Spleen (tissue), 7 donors: ENCODE data around the gene SLC35F3.

Source experiments
- POLR2A ChIP-seq, 3 donors: fragments of 450-650 bp; IDR thresholded peaks; one replicate each; pipeline ENCODE4 v1.5.1; 2017; ENCODE audit warnings: antibody characterized with exemption in 3 of 3, mild to moderate bottlenecking in 1 of 3
- POLR2AphosphoS5 ChIP-seq, 3 donors: sonication (generic); formaldehyde crosslinking; IDR thresholded peaks; one replicate each; pipeline ENCODE4 v1.5.1; 2017; ENCODE audit warnings: antibody characterized with exemption in 3 of 3
- TF ChIP-seq, protein P1 (sequence below), 11 experiments: fragments of 200-600 bp in 7 of 11; fragments of 450-650 bp in 4 of 11; sonication (generic) in 4 of 11; IDR thresholded peaks in 8 of 11; conservative IDR thresholded peaks in 3 of 11; 1 replicate in 7 of 11; 2 replicates in 4 of 11; pipeline versions ENCODE4 v1.4.0 to v1.8.0; 2016 to 2021; ENCODE audit warnings: antibody characterized with exemption in 11 of 11, inconsistent platforms in 4 of 11, mild to moderate bottlenecking in 1 of 11
- donor health status: DM: no; HTN: no; CAD: no; lungs with moderate emphysema.
- donor health status: DM: no; HTN: no; CAD: no.
- donor health status: DM: no; HTN: no; CAD: no.

DNA sequence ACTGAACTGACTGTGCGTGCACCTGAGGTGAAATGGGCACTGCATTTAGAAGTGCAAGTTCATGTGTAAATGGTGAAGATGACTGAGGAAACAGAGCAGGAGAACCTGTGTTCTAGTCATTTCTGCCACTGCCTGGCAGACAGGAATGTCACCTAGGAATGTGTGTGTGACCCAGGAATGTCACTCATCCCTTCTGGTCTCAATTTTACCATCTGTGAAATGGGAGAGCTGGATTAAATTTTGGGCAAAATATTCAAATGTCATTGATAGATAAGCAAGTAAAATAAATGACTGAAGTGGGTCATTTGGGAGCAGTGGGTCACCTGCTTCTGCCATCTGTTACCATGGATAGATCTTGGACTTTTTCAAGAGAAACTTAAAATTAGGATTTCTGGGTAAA is 42.2 kb downstream of the SLC35F3 start:
- TF ChIP-seq POLR2A (IDR thresholded peaks at IDR 0.05), result no peak
- TF ChIP-seq, protein P1, sequence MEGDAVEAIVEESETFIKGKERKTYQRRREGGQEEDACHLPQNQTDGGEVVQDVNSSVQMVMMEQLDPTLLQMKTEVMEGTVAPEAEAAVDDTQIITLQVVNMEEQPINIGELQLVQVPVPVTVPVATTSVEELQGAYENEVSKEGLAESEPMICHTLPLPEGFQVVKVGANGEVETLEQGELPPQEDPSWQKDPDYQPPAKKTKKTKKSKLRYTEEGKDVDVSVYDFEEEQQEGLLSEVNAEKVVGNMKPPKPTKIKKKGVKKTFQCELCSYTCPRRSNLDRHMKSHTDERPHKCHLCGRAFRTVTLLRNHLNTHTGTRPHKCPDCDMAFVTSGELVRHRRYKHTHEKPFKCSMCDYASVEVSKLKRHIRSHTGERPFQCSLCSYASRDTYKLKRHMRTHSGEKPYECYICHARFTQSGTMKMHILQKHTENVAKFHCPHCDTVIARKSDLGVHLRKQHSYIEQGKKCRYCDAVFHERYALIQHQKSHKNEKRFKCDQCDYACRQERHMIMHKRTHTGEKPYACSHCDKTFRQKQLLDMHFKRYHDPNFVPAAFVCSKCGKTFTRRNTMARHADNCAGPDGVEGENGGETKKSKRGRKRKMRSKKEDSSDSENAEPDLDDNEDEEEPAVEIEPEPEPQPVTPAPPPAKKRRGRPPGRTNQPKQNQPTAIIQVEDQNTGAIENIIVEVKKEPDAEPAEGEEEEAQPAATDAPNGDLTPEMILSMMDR (IDR thresholded peaks at IDR 0.05 in 8 of 11, conservative IDR thresholded peaks at IDR 0.05 in 3 of 11), result no peak
- no peak for TF ChIP-seq POLR2AphosphoS5 (IDR thresholded peaks at IDR 0.05)
